Stimulated activated CD4-positive, alpha-beta T cell treated with anti-CD3 and anti-CD28 coated beads, Interleukin-2, amount 100 ng/mL, for 48 hours (primary cell): ENCODE data around the gene FAM117A.
A peak's percentile ranks its signal among the peaks of the same experiment; 100 is the strongest.

Experiments used
- DNase-seq, 2 donors: peaks; one replicate each; pipeline ENCODE4 v3.0.0-alpha.2; 2020

Gene FAM117A

GRCh38 chr17:49707246-49707607, 56.7 kb downstream of the FAM117A start:
- peak in 1 of 2 donors; percentile 9 for DNase-seq

- no peak for DNase-seq
Observed at GRCh38 chr17:49705254-49705653, 58.7 kb downstream of the FAM117A start.

- no peak for DNase-seq
Observed at GRCh38 chr17:49703557-49704277, 60.2 kb downstream of the FAM117A start.

- DNase-seq: no peak
Observed at GRCh38 chr17:49700960-49701359, 63.0 kb downstream of the FAM117A start.

GRCh38 chr17:49699966-49700575, 63.9 kb downstream of the FAM117A start:
- DNase-seq: no peak

- DNase-seq: no peak
Observed at GRCh38 chr17:49698005-49698404, 65.9 kb downstream of the FAM117A start.

- peak; percentile 57 to 59 for DNase-seq
Observed at GRCh38 chr17:49696233-49696761, 67.6 kb downstream of the FAM117A start.

- DNase-seq: no peak
Observed at GRCh38 chr17:49695698-49696232, 68.2 kb downstream of the FAM117A start.

GRCh38 chr17:49694847-49695697, 68.9 kb downstream of the FAM117A start:
- DNase-seq: peak; percentile 73 to 78

GRCh38 chr17:49692751-49693150, 71.2 kb downstream of the FAM117A start:
- no peak for DNase-seq

GRCh38 chr17:49691677-49692191, 72.2 kb downstream of the FAM117A start:
- DNase-seq: no peak

GRCh38 chr17:49691086-49691676, 72.8 kb downstream of the FAM117A start:
- no peak for DNase-seq

- DNase-seq: no peak
Observed at GRCh38 chr17:49690256-49690655, 73.7 kb downstream of the FAM117A start.

GRCh38 chr17:49688848-49689247, 75.1 kb downstream of the FAM117A start:
- no peak for DNase-seq

GRCh38 chr17:49687878-49688491, 75.9 kb downstream of the FAM117A start:
- DNase-seq: peak in 1 of 2 donors; percentile 19

GRCh38 chr17:49681106-49681979, 82.6 kb downstream of the FAM117A start:
- no peak for DNase-seq

GRCh38 chr17:49680314-49680713, 83.6 kb downstream of the FAM117A start:
- no peak for DNase-seq

GRCh38 chr17:49677933-49678847, 85.7 kb downstream of the FAM117A start, which contains the start of gene SPOP:
TSS of gene SPOP (minus strand) at chr17:49678097. CDS start at chr17:49622810, 55,287 bp downstream.
- DNase-seq: peak; percentile 98

- peak; percentile 94 to 96 for DNase-seq
Observed at GRCh38 chr17:49677134-49677932, 86.6 kb downstream of the FAM117A start.
